Mucosa of rectum (tissue), 2 donors: ENCODE measurements around the gene SKAP1.

Source experiments
- H3K27ac ChIP-seq, 2 donors: one replicate each; pipeline ENCODE4 v1.7.0; 2013; ENCODE audit warnings: inconsistent platforms in 2 of 2, low read depth in 2 of 2, low read length in 2 of 2
- H3K27me3 ChIP-seq, 2 donors: one replicate each; pipeline ENCODE4 v1.7.0; 2013; ENCODE audit warnings: low read length in 2 of 2; ENCODE audit not compliant: control insufficient read depth in 2 of 2, insufficient read depth in 2 of 2
- H3K36me3 ChIP-seq, 2 donors: one replicate each; pipeline ENCODE4 v1.7.0; 2013; ENCODE audit warnings: low read length in 2 of 2; ENCODE audit not compliant: control insufficient read depth in 2 of 2, insufficient read depth in 2 of 2
- H3K4me1 ChIP-seq, 2 donors: one replicate each; pipeline ENCODE4 v1.7.0; 2013; ENCODE audit warnings: low read length in 2 of 2, mild to moderate bottlenecking in 1 of 2; ENCODE audit not compliant: control insufficient read depth in 2 of 2, insufficient read depth in 2 of 2
- H3K4me3 ChIP-seq, 2 donors: one replicate each; pipeline ENCODE4 v1.7.0; 2013; ENCODE audit warnings: low read length in 2 of 2
- H3K9ac ChIP-seq, 2 donors: one replicate each; pipeline ENCODE4 v1.7.0; 2013; ENCODE audit warnings: low read length in 2 of 2, low read depth in 1 of 2, mild to moderate bottlenecking in 1 of 2
- H3K9me3 ChIP-seq, 2 donors: one replicate each; pipeline ENCODE4 v1.7.0; 2013; ENCODE audit warnings: low read length in 2 of 2; ENCODE audit not compliant: control insufficient read depth in 2 of 2
- donor health status: healthy.
- donor health status: Normal muscosa, but diverticular disease.

Gene SKAP1

GRCh38 chr17:48175692-48176470 lies 254.1 kb downstream of the SKAP1 start:
- Histone ChIP-seq H3K4me1 (no peaks in the 10 kb centered on the region), H3K27me3 (no peaks in the 10 kb centered on the region), H3K9ac (no peak overlapping the region), H3K4me3 (no peak overlapping the region), H3K27ac (no peak overlapping the region), H3K9me3 (no peaks in the 10 kb centered on the region), H3K36me3 (no peaks in the 10 kb centered on the region)

- Histone ChIP-seq H3K27me3 (no peaks in the 10 kb centered on the region), H3K4me1 (no peaks in the 10 kb centered on the region), H3K9ac (no peak overlapping the region), H3K9me3 (no peaks in the 10 kb centered on the region), H3K4me3 (no peak overlapping the region), H3K36me3 (no peaks in the 10 kb centered on the region), H3K27ac (no peak overlapping the region)
Observed at GRCh38 chr17:48174833-48175523, 255.0 kb downstream of the SKAP1 start.

- Histone ChIP-seq H3K27me3 (no peaks in the 10 kb centered on the region), H3K36me3 (no peaks in the 10 kb centered on the region), H3K9ac (no peak overlapping the region), H3K9me3 (no peaks in the 10 kb centered on the region), H3K4me1 (no peaks in the 10 kb centered on the region), H3K4me3 (no peak overlapping the region), H3K27ac (no peak overlapping the region)
Observed at GRCh38 chr17:48173191-48173984, 256.6 kb downstream of the SKAP1 start.

GRCh38 chr17:48169926-48170325 lies 260.1 kb downstream of the SKAP1 start:
- Histone ChIP-seq H3K9me3 (no peaks in the 10 kb centered on the region), H3K36me3 (no peaks in the 10 kb centered on the region), H3K4me3 (no peak overlapping the region), H3K4me1 (no peaks in the 10 kb centered on the region), H3K9ac (no peak overlapping the region), H3K27ac (no peak overlapping the region), H3K27me3 (no peaks in the 10 kb centered on the region)

DNA sequence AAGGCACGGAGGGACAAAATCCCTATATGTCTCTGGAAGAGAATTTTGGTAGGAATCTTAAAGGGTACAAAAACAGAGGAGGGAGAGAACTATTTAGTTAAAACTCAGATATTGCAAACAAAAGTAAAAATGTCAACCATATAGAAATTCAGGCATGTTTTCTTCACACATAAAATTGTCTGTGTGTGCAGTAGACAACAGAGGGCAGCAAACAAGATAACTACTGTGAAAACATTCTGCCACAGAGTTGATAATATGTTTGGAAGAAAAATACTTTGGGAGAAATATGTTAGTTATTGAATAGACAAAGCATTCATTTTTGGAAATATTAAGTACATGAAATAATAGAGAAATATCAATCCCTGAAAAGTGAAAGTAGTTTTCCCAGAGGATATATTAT lies 266.2 kb downstream of the SKAP1 start:
- H3K27ac ChIP-seq = no peak overlapping the region
- no peaks in the 10 kb centered on the region for H3K27me3 ChIP-seq
- H3K9me3 ChIP-seq = no peaks in the 10 kb centered on the region
- no peaks in the 10 kb centered on the region for H3K36me3 ChIP-seq
- no peak overlapping the region for H3K4me3 ChIP-seq
- H3K9ac ChIP-seq = no peak overlapping the region
- peaks cover 7 to 27% of the 10 kb centered on the region in 2 donors for H3K4me1 ChIP-seq

DNA sequence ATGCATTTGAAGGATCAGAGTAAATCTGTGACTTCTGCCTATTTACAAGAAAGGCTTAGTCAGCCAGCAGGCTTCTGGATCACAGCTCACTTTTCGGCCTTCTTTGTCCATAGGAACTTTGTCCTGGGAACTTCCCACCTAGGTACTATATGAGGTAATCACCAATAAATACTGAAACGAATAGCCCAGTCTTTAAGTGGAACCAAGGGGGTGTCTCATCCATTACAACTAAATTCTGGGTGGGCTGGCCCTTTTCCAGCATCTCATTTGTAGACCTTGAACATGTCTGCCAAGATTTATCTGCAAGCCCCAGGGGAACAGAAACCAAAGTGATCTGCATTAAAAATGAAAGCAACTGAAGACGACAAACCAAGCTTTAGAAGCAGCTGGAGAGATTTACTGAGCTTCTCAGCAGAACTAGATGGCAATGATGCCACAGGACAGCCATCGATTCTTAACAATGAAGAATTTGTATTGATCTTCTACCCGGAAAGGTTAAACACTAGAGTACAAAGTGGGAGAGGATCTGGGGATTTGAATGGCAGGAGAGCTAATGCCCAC lies 267.0 kb downstream of the SKAP1 start:
- Histone ChIP-seq H3K9me3 (no peaks in the 10 kb centered on the region), H3K9ac (no peak overlapping the region), H3K4me1 (peaks cover 7 to 27% of the 10 kb centered on the region in 2 donors), H3K36me3 (no peaks in the 10 kb centered on the region), H3K27me3 (no peaks in the 10 kb centered on the region), H3K4me3 (no peak overlapping the region), H3K27ac (peak overlapping the region in 1 of 2 donors; percentile 6)

- H3K4me1 ChIP-seq = peaks cover 7 to 27% of the 10 kb centered on the region in 2 donors
- H3K27ac ChIP-seq = peak overlapping the region in 1 of 2 donors; percentile 6
- H3K4me3 ChIP-seq = no peak overlapping the region
- no peaks in the 10 kb centered on the region for H3K36me3 ChIP-seq
- H3K27me3 ChIP-seq = no peaks in the 10 kb centered on the region
- no peaks in the 10 kb centered on the region for H3K9me3 ChIP-seq
- no peak overlapping the region for H3K9ac ChIP-seq
Observed at GRCh38 chr17:48162306-48162934, 267.6 kb downstream of the SKAP1 start.

- Histone ChIP-seq H3K9me3 (no peaks in the 10 kb centered on the region), H3K36me3 (no peaks in the 10 kb centered on the region), H3K4me1 (peaks cover 7 to 27% of the 10 kb centered on the region in 2 donors), H3K9ac (no peak overlapping the region), H3K27me3 (no peaks in the 10 kb centered on the region), H3K27ac (peak overlapping the region; percentile 50 to 63), H3K4me3 (no peak overlapping the region)
Observed at GRCh38 chr17:48161127-48161905, 268.7 kb downstream of the SKAP1 start.
